ENCODE data around the gene NUCB1. TPM values are rescaled to one million over a fixed set of nuclear protein-coding genes. Genes with fewer than 3 reads are reported as not detected.

The NUCB1 gene
- total RNA-seq, 2 donors from 2014 or later: 129 to 170 TPM

- H3K4me3 ChIP-seq: peak overlapping the region; percentile 18 to 55
- no peak for ATAC-seq
- H3K4me1 ChIP-seq: peaks cover 18% of the 10 kb centered on the region
- no peak for DNase-seq
- peak overlapping the region in 3 of 4 donors; percentile 41 to 74 (median 68) for H3K27ac ChIP-seq
- H3K27me3 ChIP-seq: no peaks in the 10 kb centered on the region
- WGBS, 2 donors: 58 to 75% methylated on average over 12 to 16 of the region's 16 CpGs
- no peaks in the 10 kb centered on the region for H3K9me3 ChIP-seq
- no peak for TF ChIP-seq CTCF (IDR thresholded peaks at IDR 0.05)
- TF ChIP-seq POLR2A (IDR thresholded peaks at IDR 0.05): no peak
- intact Hi-C loops (cut with DNase I): no loop called here
- no peaks in the 10 kb centered on the region for H3K36me3 ChIP-seq (replicated peaks in 1 of 2; ENCODE audit: insufficient read depth in 1 of 2, low read depth in 2 of 2)
These were observed 55.3 kb downstream of the NUCB1 start for GRCh38 chr19:48955308-48955958.

GRCh38 chr19:48958006-48958405 is 57.9 kb downstream of the NUCB1 start:
- TF ChIP-seq CTCF (IDR thresholded peaks at IDR 0.05) (no peak), POLR2A (IDR thresholded peaks at IDR 0.05) (no peak)
- Histone ChIP-seq H3K27me3 (no peaks in the 10 kb centered on the region), H3K9me3 (no peaks in the 10 kb centered on the region), H3K4me1 (peaks cover 27% of the 10 kb centered on the region), H3K36me3 (replicated peaks in 1 of 2; ENCODE audit: insufficient read depth in 1 of 2, low read depth in 2 of 2) (no peaks in the 10 kb centered on the region), H3K27ac (no peak overlapping the region), H3K4me3 (no peak overlapping the region)
- WGBS, 2 donors: 92 to 95% methylated on average over 7 to 8 of the region's 8 CpGs
- DNase-seq (no peak), ATAC-seq (no peak)
- intact Hi-C loops (cut with DNase I): no loop called here

- H3K27me3 ChIP-seq: no peaks in the 10 kb centered on the region
- intact Hi-C loops (cut with DNase I): no loop called here
- no peak overlapping the region for H3K4me3 ChIP-seq
- H3K36me3 ChIP-seq (replicated peaks in 1 of 2; ENCODE audit: insufficient read depth in 1 of 2, low read depth in 2 of 2): no peaks in the 10 kb centered on the region
- TF ChIP-seq POLR2A (IDR thresholded peaks at IDR 0.05) (no peak), CTCF (IDR thresholded peaks at IDR 0.05) (no peak)
- H3K4me1 ChIP-seq: peaks cover 38% of the 10 kb centered on the region
- ATAC-seq: no peak
- no peak for DNase-seq
- no peak overlapping the region for H3K27ac ChIP-seq
- no peaks in the 10 kb centered on the region for H3K9me3 ChIP-seq
- 87 to 90% methylated on average over 16 of the region's 16 CpGs for WGBS, 2 donors
These were observed 59.5 kb downstream of the NUCB1 start for GRCh38 chr19:48959341-48960239.

GRCh38 chr19:48961051-48961649 is 61.0 kb downstream of the NUCB1 start:
- Histone ChIP-seq H3K36me3 (replicated peaks in 1 of 2; ENCODE audit: insufficient read depth in 1 of 2, low read depth in 2 of 2) (no peaks in the 10 kb centered on the region), H3K27ac (no peak overlapping the region), H3K27me3 (no peaks in the 10 kb centered on the region), H3K4me3 (no peak overlapping the region), H3K9me3 (no peaks in the 10 kb centered on the region), H3K4me1 (peaks cover 29% of the 10 kb centered on the region)
- no peak for ATAC-seq
- peak in 1 of 4 donors; percentile 24 for DNase-seq
- intact Hi-C loops (cut with DNase I): no loop called here
- TF ChIP-seq POLR2A (IDR thresholded peaks at IDR 0.05) (no peak), CTCF (IDR thresholded peaks at IDR 0.05) (no peak)
- 89 to 96% methylated on average over 19 of the region's 19 CpGs for WGBS, 2 donors

All from body of pancreas (tissue), 4 donors.